Transverse colon (tissue), 4 donors: ENCODE data around the gene COMMD1. TPM values are rescaled to one million over a fixed set of nuclear protein-coding genes. Genes with fewer than 3 reads are reported as not detected.

Experiments
- DNase-seq: peaks from one replicate; pipeline ENCODE4 v3.0.0-alpha.2; 2019
- H3K27ac ChIP-seq, 4 donors: fragments of 200-600 bp; sonication (generic); 2 replicates each; pipeline ENCODE4 v1.5.1; 2016 to 2018; ENCODE audit warnings: inconsistent platforms in 4 of 4
- H3K27me3 ChIP-seq: fragments of 200-600 bp; sonication (generic); 2 replicates; pipeline ENCODE4 v1.5.1; 2017; ENCODE audit warnings: inconsistent platforms
- H3K36me3 ChIP-seq, 4 donors: fragments of 200-600 bp; sonication (generic); 2 replicates each; pipeline ENCODE4 v1.5.1; 2017 to 2019; ENCODE audit warnings: inconsistent platforms in 4 of 4
- H3K4me1 ChIP-seq, 4 donors: fragments of 200-600 bp; sonication (generic); 2 replicates each; pipeline ENCODE4 v1.5.1; 2017 to 2020; ENCODE audit warnings: inconsistent platforms in 4 of 4
- H3K4me3 ChIP-seq, 4 donors: fragments of 200-600 bp; sonication (generic); 1 replicate in 1 of 4; 2 replicates in 3 of 4; pipeline versions ENCODE4 v1.5.1 to v1.6.1; 2017 to 2019; ENCODE audit warnings: inconsistent platforms in 4 of 4
- H3K9me3 ChIP-seq, 2 donors: fragments of 200-600 bp; sonication (generic); 2 replicates each; pipeline ENCODE4 v1.5.1; 2017 to 2019; ENCODE audit warnings: inconsistent platforms in 2 of 2
- CTCF ChIP-seq, 5 experiments: fragments of 200-600 bp in 3 of 5; fragments of 450-650 bp in 2 of 5; sonication (generic) in 3 of 5; IDR thresholded peaks; 1 replicate in 2 of 5; 2 replicates in 3 of 5; pipeline ENCODE4 v1.5.1; 2016 to 2017; ENCODE audit warnings: antibody characterized with exemption in 5 of 5, inconsistent platforms in 3 of 5, mild to moderate bottlenecking in 2 of 5, moderate library complexity in 1 of 5
- EP300 ChIP-seq: sonication (generic); formaldehyde crosslinking; IDR thresholded peaks from one replicate; pipeline ENCODE4 v1.6.1; 2017; ENCODE audit warnings: antibody characterized with exemption, low read depth
- POLR2A ChIP-seq: fragments of 450-650 bp; IDR thresholded peaks from one replicate; pipeline ENCODE4 v1.6.1; 2016; ENCODE audit warnings: antibody characterized with exemption, mild to moderate bottlenecking, moderate library complexity
- POLR2AphosphoS5 ChIP-seq, 3 donors: sonication (generic); formaldehyde crosslinking; IDR thresholded peaks; one replicate each; pipeline ENCODE4 v1.6.1; 2016; ENCODE audit warnings: antibody characterized with exemption in 3 of 3
- WGBS, 2 donors: methylation state at CpG; one replicate each; pipeline ENCODE4 v1.1.5; 2018; ENCODE audit warnings: low coverage in 1 of 2; 5-methylcytosine and 5-hydroxymethylcytosine counted together
- in situ Hi-C, 4 donors: fragments of 200-750 bp; cut with MboI; loops; one replicate each; pipeline versions ENCODE4 v1.15.0 to v1.15.1; 2017; ENCODE audit warnings: low sequenced_read_pairs in 3 of 4, low pct_ligation_motif_present in 1 of 4, low pct_unique_long_range_greater_than_20kb in 1 of 4
- intact Hi-C: fragments of 100-400 bp; cut with DNase I; formaldehyde crosslinking; loops from one replicate; pipeline ENCODE4 v1.15.1; 2023; ENCODE audit warnings: low total_unique reads
- total RNA-seq, 4 donors: library from RNA; depleted of rRNA; stranded (reverse); fragments of >200 nt; gene quantifications; one replicate each; pipeline ENCODE4 v1.1.0, GENCODE V29; 2016

The COMMD1 gene
- total RNA-seq, 4 donors from 2014 or later = 28.9 to 61.0 (median 36.8) TPM

DNA sequence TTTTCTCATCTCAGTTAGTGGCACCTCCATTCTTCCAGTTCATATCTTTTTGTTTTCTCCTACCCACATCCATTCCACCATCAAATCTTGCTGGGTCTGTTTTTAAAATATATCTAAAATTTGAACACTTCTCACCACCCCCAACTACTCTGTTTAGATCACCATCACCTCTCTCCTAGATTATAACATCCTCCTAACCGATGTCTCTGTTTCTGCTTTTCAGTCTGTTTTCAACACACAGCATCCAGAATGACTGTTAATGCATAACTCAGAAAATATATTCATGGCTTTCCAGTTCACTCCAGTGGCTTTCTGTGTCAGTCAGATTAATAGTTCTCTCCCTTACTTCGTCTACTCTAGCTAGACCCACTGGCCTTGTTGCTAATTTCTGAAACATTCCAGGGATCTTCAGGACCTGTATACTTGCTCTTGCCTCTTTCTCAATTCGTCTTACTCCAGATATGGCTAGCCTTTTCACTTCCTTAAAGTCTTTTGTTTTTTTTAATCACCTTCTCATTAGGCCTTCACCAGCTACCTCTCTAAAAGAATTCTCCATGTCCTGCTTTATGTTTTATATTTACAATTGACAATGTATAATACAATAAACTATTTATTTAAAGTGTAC, 105.3 kb downstream of the COMMD1 start:
- WGBS, 2 donors = 76 to 83% methylated on average over 3 of the region's 3 CpGs
- Histone ChIP-seq H3K27me3 (no peaks in the 10 kb centered on the region), H3K4me3 (no peak overlapping the region), H3K9me3 (no peaks in the 10 kb centered on the region), H3K27ac (no peak overlapping the region), H3K4me1 (peaks cover 3 to 29% (median 4%) of the 10 kb centered on the region in 4 donors), H3K36me3 (no peaks in the 10 kb centered on the region)
- intact Hi-C loops = no loop called here
- DNase-seq = no peak
- in situ Hi-C loops = no loop called here
- TF ChIP-seq EP300 = no peak
- TF ChIP-seq POLR2A = no peak
- no peak for TF ChIP-seq POLR2AphosphoS5 (IDR thresholded peaks at IDR 0.05)
- no peak for TF ChIP-seq CTCF (IDR thresholded peaks at IDR 0.05)

DNA sequence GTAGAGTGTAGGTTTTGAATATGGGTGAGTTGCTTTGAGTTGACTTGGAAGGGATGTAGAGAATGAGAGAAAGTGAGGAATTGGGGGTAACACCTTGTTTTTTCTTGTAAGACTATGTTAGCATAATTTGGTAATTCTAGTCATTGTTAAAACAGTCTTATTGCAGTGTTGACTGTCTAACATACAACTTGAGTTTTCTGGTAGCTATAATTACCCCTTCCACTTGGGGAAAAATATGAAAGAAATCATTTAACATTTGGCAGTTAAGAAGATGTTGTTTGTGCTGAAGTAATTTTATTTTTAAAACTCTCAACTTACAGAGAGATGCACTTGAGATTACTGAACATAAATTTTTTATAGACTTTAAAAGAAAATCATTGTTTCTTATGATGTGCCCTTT, 108.2 kb downstream of the COMMD1 start:
- H3K36me3 ChIP-seq = no peaks in the 10 kb centered on the region
- in situ Hi-C loops (no loop called here), intact Hi-C loops (no loop called here)
- H3K27ac ChIP-seq = peak overlapping the region in 1 of 4 donors; percentile 33
- no peaks in the 10 kb centered on the region for H3K9me3 ChIP-seq
- H3K4me3 ChIP-seq = no peak overlapping the region
- H3K4me1 ChIP-seq = peaks cover 3 to 31% (median 6%) of the 10 kb centered on the region in 4 donors
- no peaks in the 10 kb centered on the region for H3K27me3 ChIP-seq
- no peak for DNase-seq
- TF ChIP-seq EP300 (no peak), CTCF (IDR thresholded peaks at IDR 0.05) (no peak), POLR2AphosphoS5 (IDR thresholded peaks at IDR 0.05) (no peak), POLR2A (no peak)

- no peaks in the 10 kb centered on the region for H3K27me3 ChIP-seq
- in situ Hi-C loops = no loop called here
- H3K9me3 ChIP-seq = no peaks in the 10 kb centered on the region
- no peaks in the 10 kb centered on the region for H3K36me3 ChIP-seq
- peaks cover 3 to 31% (median 6%) of the 10 kb centered on the region in 4 donors for H3K4me1 ChIP-seq
- 13 to 21% methylated on average over 2 of the region's 2 CpGs for WGBS, 2 donors
- H3K27ac ChIP-seq = peak overlapping the region in 1 of 4 donors; percentile 33
- TF ChIP-seq CTCF (IDR thresholded peaks at IDR 0.05) (peak; percentile 12 to 40 (median 25)), EP300 (no peak), POLR2AphosphoS5 (IDR thresholded peaks at IDR 0.05) (peak; percentile 29 to 49 (median 39)), POLR2A (no peak)
- H3K4me3 ChIP-seq = no peak overlapping the region
- DNase-seq = peak; percentile 48
- intact Hi-C loops = no loop called here
These were observed 108.6 kb downstream of the COMMD1 start for GRCh38 chr2:62014102-62014501.

- no peak overlapping the region for H3K4me3 ChIP-seq
- in situ Hi-C loops = no loop called here
- H3K4me1 ChIP-seq = peaks cover 3 to 22% (median 8%) of the 10 kb centered on the region in 4 donors
- H3K27ac ChIP-seq = no peak overlapping the region
- TF ChIP-seq POLR2AphosphoS5 (IDR thresholded peaks at IDR 0.05) = no peak
- TF ChIP-seq POLR2A = no peak
- TF ChIP-seq EP300 = no peak
- TF ChIP-seq CTCF (IDR thresholded peaks at IDR 0.05) = no peak
- H3K36me3 ChIP-seq = no peaks in the 10 kb centered on the region
- no peaks in the 10 kb centered on the region for H3K27me3 ChIP-seq
- DNase-seq = no peak
- WGBS, 2 donors = 33 to 66% methylated on average over 1 of the region's 1 CpG
- H3K9me3 ChIP-seq = no peaks in the 10 kb centered on the region
- intact Hi-C loops = no loop called here
These were observed 111.5 kb downstream of the COMMD1 start for GRCh38 chr2:62016957-62017356.
